Measurements from ENCODE around the gene USH2A.

DNA sequence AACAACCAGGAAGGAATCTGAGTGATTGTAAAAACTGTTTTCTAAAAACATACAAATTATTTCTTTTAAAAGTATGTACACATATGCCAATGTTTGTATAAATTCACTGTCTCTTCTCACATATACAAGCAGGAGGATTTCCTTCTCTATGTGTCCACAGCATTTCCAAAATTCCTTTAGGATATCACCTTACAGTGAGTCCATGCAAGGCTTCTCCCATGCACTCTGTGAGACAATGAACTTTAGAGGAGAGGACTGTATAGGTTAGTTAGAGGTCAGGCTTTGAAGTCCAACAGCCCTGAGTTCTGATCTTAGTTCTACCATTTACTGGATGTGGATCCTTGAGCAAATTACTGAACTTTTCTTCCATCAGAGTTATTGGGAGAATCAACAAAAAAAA lies 34.1 kb upstream of the USH2A start:
- TF ChIP-seq, protein P1, sequence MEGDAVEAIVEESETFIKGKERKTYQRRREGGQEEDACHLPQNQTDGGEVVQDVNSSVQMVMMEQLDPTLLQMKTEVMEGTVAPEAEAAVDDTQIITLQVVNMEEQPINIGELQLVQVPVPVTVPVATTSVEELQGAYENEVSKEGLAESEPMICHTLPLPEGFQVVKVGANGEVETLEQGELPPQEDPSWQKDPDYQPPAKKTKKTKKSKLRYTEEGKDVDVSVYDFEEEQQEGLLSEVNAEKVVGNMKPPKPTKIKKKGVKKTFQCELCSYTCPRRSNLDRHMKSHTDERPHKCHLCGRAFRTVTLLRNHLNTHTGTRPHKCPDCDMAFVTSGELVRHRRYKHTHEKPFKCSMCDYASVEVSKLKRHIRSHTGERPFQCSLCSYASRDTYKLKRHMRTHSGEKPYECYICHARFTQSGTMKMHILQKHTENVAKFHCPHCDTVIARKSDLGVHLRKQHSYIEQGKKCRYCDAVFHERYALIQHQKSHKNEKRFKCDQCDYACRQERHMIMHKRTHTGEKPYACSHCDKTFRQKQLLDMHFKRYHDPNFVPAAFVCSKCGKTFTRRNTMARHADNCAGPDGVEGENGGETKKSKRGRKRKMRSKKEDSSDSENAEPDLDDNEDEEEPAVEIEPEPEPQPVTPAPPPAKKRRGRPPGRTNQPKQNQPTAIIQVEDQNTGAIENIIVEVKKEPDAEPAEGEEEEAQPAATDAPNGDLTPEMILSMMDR (IDR thresholded peaks at IDR 0.05), result no peak
- no peak for TF ChIP-seq POLR2A (IDR thresholded peaks at IDR 0.05)

All from transverse colon (tissue), 3 donors.